GM12865 (cell line): ENCODE measurements around the gene MAP2K5.
A peak's percentile ranks its signal among the peaks of the same experiment; 100 is the strongest.

Experiments used
- DNase-seq: peaks from one replicate; pipeline ENCODE4 v3.0.0; 2010; ENCODE audit warnings: low read depth
- H3K4me3 ChIP-seq: 2 replicates; pipeline ENCODE4 v1.5.1; 2011; ENCODE audit warnings: mild to moderate bottlenecking, low read depth, low read length, control low read depth
- TF ChIP-seq, protein P1 (sequence below): IDR thresholded peaks from 2 replicates; pipeline ENCODE4 v1.5.1; 2011; ENCODE audit warnings: low read length, control low read depth, low read depth, inconsistent platforms; ENCODE audit not compliant: insufficient read depth; ENCODE audit errors: missing control alignments

Gene MAP2K5

DNA sequence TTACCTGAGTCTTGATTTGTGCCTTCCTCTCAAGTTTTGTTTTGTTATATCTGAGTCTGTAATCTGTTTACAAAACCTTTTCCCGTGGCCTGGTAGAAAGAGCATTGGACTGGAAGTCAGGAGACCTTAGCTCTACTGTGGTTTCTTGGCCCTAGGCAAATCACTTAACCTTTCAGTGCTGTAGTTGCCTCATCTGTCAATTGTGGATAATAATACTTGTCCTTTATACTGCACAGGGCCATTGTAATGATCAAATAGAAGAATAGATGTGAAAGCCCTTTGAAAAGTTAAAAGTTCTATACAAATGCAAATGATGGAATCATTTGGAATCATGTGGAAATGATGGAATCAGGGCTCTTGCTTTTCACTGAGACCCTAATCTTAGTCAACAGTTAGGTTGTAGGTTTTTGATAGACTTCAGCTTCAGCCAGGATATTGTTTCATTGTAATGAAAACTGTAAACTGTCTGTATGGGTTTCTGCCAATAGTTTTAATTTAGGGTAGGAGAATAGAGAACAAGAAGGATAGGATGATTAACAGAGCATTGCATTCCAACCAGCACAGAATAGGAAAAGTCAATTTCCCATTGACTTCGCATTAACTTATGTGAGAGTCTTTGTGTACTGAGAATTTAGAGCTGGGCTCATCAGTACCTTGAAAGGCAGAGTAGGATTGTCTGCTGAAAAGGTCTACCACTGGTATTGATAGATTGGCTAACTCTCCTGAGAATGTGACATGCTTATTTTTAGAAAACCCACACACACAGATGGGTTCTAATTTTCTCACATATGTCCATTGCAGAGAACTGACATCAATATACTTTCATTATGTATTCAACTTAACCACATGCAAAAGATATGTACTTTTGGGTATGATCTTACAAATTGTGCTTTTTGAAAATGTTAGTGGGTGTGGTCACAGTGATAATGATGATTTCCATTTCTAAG is 21.8 kb downstream of the MAP2K5 start:
- H3K4me3 ChIP-seq: peak overlapping the region; percentile 13
- DNase-seq: peak; percentile 85
- TF ChIP-seq, protein P1, sequence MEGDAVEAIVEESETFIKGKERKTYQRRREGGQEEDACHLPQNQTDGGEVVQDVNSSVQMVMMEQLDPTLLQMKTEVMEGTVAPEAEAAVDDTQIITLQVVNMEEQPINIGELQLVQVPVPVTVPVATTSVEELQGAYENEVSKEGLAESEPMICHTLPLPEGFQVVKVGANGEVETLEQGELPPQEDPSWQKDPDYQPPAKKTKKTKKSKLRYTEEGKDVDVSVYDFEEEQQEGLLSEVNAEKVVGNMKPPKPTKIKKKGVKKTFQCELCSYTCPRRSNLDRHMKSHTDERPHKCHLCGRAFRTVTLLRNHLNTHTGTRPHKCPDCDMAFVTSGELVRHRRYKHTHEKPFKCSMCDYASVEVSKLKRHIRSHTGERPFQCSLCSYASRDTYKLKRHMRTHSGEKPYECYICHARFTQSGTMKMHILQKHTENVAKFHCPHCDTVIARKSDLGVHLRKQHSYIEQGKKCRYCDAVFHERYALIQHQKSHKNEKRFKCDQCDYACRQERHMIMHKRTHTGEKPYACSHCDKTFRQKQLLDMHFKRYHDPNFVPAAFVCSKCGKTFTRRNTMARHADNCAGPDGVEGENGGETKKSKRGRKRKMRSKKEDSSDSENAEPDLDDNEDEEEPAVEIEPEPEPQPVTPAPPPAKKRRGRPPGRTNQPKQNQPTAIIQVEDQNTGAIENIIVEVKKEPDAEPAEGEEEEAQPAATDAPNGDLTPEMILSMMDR: no peak

DNA sequence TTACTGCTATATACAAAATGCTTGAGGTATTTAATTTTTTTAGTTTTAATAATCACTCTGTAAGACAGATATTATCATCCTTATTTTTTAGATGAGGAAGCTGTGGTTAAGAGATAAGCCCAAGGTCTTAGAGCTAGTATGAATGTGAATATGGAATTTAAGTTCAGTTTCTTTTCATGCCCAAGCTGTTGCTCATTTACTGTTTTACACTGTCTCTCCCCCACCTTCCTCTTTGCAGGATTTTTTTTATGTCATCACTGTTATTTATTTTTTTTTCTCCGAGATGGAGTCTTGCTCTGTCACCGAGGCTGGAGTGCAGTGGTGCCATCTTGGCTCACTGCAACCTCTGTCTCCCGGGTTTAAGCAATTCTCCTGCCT is 22.5 kb downstream of the MAP2K5 start:
- peak; percentile 59 for DNase-seq
- TF ChIP-seq, protein P1: no peak

DNA sequence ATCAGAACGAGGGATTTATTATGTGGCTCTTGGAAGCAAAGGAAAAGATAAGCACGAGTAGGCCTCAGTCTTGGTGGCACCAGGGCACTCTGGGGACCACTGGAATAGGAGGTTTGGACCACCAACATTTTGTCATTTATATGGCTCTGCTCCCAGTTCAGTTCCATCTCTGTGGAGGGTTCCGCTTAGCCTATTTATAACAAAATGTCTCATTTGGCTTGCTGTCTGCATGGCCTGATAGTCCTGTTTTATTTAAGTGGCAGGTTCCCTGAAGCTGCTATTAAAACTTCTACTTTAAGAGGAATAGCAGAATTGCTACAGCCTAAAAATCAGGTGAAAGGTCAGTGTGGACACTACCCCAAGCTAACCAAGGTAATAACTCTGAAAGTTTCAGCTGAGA is 27.2 kb downstream of the MAP2K5 start:
- H3K4me3 ChIP-seq: no peak overlapping the region
- no peak for DNase-seq
- TF ChIP-seq, protein P1: no peak

More for the DNA sequence above, 22.5 kb downstream of the MAP2K5 start:
- peak overlapping the region; percentile 13 for H3K4me3 ChIP-seq

DNA sequence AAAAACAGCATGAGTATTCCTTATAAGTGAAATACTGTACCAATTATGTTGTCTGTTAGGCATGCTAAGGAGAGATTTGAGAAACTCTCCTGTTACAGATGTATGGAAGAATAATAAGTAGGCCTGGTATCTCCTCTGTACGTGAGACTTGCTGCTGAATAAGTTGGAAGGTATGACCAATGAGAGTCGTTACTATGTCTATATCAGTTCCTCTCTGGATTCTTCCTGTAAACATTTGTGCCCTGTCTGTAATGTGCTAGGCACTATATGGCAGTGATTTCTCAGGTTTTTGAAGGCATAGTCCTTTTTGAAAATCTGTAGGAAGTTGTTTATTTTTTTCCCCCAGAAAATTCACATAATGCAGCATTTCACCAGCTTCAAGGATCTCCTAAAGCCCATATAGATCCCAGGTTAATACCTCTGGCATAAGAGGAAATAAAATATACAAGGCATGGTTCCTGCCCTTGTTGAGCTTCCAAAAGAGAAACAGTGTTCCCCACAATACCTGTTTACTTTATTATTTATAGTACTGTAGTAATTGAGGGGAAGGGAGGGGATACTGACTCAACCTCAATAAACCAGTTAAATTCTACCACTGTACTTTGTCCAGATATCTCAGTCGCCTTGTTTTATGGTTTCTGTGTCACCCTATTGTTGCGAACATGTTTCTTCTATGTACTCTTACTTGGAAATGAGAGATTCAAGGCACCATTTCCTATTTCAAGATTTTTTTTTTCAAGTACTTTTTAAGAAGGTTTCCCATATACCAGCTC is 28.6 kb downstream of the MAP2K5 start:
- TF ChIP-seq, protein P1: no peak
- H3K4me3 ChIP-seq: no peak overlapping the region
- no peak for DNase-seq

- H3K4me3 ChIP-seq: no peak overlapping the region
- TF ChIP-seq, protein P1: no peak
- no peak for DNase-seq
Measured at GRCh38 chr15:67571648-67572415, 29.3 kb downstream of the MAP2K5 start.

DNA sequence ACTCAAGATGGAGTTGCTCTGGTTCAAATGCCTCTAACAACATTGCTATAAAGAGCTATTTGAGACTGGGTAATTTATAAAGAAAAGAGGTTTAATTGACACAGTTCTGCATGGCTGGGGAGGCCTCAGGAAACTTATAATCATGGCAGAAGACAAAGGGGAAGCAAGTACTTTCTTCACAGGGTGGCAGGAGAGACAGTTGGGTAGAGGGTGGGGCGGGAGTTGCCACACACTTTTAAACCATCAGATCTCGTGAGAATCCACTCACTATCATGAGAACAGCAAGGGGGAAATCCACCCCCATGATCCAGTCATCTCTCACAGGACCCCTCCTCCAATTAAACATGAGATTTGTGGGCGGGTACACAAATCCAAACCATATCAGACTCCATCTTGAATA is 30.7 kb downstream of the MAP2K5 start:
- no peak overlapping the region for H3K4me3 ChIP-seq
- no peak for DNase-seq
- TF ChIP-seq, protein P1: no peak
